Caco-2 (cell line): Measurements from ENCODE around the gene PRSS27. TPM values are rescaled to one million over a fixed set of nuclear protein-coding genes. Genes with fewer than 3 reads are reported as not detected.

Source experiments
- BruUV-seq: library from RNA; stranded (reverse); fragments of 400-500 nt; replicated peaks from 2 replicates; lab custom pipeline; 2021; lab: Mats Ljungman, UMichigan
- CTCF ChIA-PET: fragments of 300-600 bp; sonication (Branson Sonifier 250); formaldehyde crosslinking; loops from one replicate; lab custom pipeline; 2022; ENCODE audit warnings: antibody characterized with exemption; lab: Charles Lee
- POLR2A ChIA-PET: fragments of 300-600 bp; sonication (Branson Sonifier 250); formaldehyde crosslinking; loops from one replicate; lab custom pipeline; 2022; ENCODE audit warnings: antibody characterized with exemption; lab: Charles Lee
- DNase-seq, 2 experiments: peaks; one replicate each; pipeline versions ENCODE4 v3.0.0 to v3.0.0-alpha.2; 2020 to 2022
- H3K27me3 ChIP-seq: replicated peaks from 2 replicates; pipeline ENCODE4 v1.6.0; 2011; ENCODE audit warnings: low read length; ENCODE audit not compliant: control insufficient read depth, insufficient read depth
- H3K36me3 ChIP-seq: 2 replicates; pipeline ENCODE4 v1.5.1; 2011; ENCODE audit warnings: low read length; ENCODE audit not compliant: control insufficient read depth, insufficient read depth
- H3K4me1 ChIP-seq: fragments of 250-450 bp; sonication (Bioruptor Pico); 2 replicates; pipeline ENCODE4 v1.5.1; 2020; ENCODE audit warnings: mild to moderate bottlenecking
- H3K4me3 ChIP-seq: 2 replicates; pipeline ENCODE4 v1.5.1; 2011; ENCODE audit warnings: low read depth, mild to moderate bottlenecking, control low read depth, low read length
- H3K9me3 ChIP-seq: fragments of 250-450 bp; sonication (Bioruptor Pico); 2 replicates; pipeline ENCODE4 v1.5.1; 2020; ENCODE audit warnings: mild to moderate bottlenecking, moderate library complexity
- H3K27ac Mint-ChIP-seq: one replicate; pipeline ENCODE4 v1.8.0; 2022; ENCODE audit warnings: mixed read lengths; ENCODE audit not compliant: unreplicated experiment
- H3K27me3 Mint-ChIP-seq: one replicate; pipeline ENCODE4 v1.8.0; 2022; ENCODE audit warnings: mixed read lengths; ENCODE audit not compliant: insufficient read depth, unreplicated experiment
- H3K36me3 Mint-ChIP-seq: one replicate; pipeline ENCODE4 v1.8.0; 2022; ENCODE audit warnings: mild to moderate bottlenecking, mixed read lengths; ENCODE audit not compliant: insufficient read depth, unreplicated experiment
- H3K4me1 Mint-ChIP-seq: one replicate; pipeline ENCODE4 v1.8.0; 2022; ENCODE audit warnings: low read depth, mixed read lengths; ENCODE audit not compliant: unreplicated experiment
- H3K4me3 Mint-ChIP-seq: one replicate; pipeline ENCODE4 v1.8.0; 2022; ENCODE audit warnings: mild to moderate bottlenecking, moderate library complexity, mixed read lengths; ENCODE audit not compliant: unreplicated experiment
- H3K9me3 Mint-ChIP-seq: one replicate; pipeline ENCODE4 v1.8.0; 2022; ENCODE audit warnings: mixed read lengths; ENCODE audit not compliant: unreplicated experiment
- intact Hi-C: fragments of 100-400 bp; cut with micrococcal nuclease; formaldehyde crosslinking; loops from one replicate; pipeline ENCODE4 v1.10.0; 2022; ENCODE audit not compliant: unreplicated experiment
- total RNA-seq: library from RNA; stranded (reverse); gene quantifications from 2 replicates; pipeline ENCODE4 v1.2.3, GENCODE V29; 2022
- TF ChIP-seq, protein P1 (sequence below), 2 experiments: fragments of 200-600 bp in 1 of 2; IDR thresholded peaks; 1 replicate in 1 of 2; 2 replicates in 1 of 2; pipeline versions ENCODE4 v1.5.1 to v1.8.0; 2011 to 2022; ENCODE audit warnings: antibody characterized with exemption in 1 of 2, control low read depth in 1 of 2, inconsistent platforms in 1 of 2, low read depth in 1 of 2, low read length in 1 of 2, mild to moderate bottlenecking in 1 of 2, moderate library complexity in 1 of 2; ENCODE audit not compliant: insufficient read depth in 1 of 2, severe bottlenecking in 1 of 2, unreplicated experiment in 1 of 2

PRSS27 gene
- total RNA-seq, 1 experiment from 2014 or later, result 1.1 TPM

DNA sequence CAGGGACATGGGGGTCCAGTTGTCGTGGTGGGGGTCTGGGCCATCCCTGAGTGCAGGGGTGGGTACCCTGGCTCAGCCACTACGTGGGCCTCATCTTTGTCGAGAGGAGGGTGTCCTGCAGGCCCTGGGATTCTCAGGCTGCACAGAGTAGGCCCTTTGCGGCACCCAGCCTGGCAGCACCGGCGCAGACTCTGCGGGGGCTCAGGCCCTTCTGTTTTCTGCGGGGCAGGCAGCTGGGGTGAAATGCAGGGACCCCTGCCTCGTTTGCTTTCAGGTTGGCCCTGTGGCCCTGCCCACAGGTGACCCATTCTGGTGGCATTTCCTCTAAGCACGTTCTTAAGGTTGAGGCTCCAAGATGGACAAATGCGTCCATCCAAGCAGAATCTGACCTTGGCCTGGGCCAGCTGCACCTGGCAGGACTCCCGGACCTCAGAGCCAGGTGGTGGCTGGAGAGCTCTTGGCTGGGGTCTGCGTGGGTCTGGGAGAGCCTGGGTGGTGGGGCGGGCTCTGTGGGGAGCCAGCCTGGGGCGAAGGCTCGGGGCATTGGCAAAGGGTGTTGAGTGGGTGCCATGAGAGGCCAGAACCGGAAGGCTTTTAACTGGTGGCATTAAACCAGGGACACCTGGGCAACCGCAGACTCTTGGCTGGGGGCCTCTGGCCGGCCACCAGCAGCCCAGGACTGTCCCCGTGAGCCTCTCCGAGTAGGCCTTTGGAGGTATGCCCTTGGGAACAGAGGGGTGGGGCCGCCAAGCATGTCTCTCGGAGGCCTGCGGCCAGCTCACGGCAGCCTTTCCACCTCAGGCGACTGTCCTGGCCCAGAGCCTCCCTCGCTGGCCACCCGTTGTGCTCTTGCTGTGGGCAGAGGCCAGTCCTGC, 16.9 kb downstream of the PRSS27 start:
- ChIA-PET CTCF (no interaction called here), POLR2A (no interaction called here)
- no peak for DNase-seq
- no peak overlapping the region for H3K4me3 ChIP-seq
- no peak overlapping the region for H3K27ac Mint-ChIP-seq
- H3K4me1 ChIP-seq, result no peaks in the 10 kb centered on the region
- H3K27me3 Mint-ChIP-seq, result no peaks in the 10 kb centered on the region
- peaks cover 11% of the 10 kb centered on the region for H3K36me3 Mint-ChIP-seq
- H3K9me3 Mint-ChIP-seq, result no peaks in the 10 kb centered on the region
- no TSS peak for BruUV-seq
- peaks cover 2% of the 10 kb centered on the region; the same call in 1 of the 2 replicates for H3K36me3 ChIP-seq
- no peaks in the 10 kb centered on the region for H3K4me1 Mint-ChIP-seq
- H3K4me3 Mint-ChIP-seq, result no peak overlapping the region
- intact Hi-C loops, result no loop called here
- no peaks in the 10 kb centered on the region for H3K9me3 ChIP-seq
- no peaks in the 10 kb centered on the region for H3K27me3 ChIP-seq
- TF ChIP-seq, protein P1, sequence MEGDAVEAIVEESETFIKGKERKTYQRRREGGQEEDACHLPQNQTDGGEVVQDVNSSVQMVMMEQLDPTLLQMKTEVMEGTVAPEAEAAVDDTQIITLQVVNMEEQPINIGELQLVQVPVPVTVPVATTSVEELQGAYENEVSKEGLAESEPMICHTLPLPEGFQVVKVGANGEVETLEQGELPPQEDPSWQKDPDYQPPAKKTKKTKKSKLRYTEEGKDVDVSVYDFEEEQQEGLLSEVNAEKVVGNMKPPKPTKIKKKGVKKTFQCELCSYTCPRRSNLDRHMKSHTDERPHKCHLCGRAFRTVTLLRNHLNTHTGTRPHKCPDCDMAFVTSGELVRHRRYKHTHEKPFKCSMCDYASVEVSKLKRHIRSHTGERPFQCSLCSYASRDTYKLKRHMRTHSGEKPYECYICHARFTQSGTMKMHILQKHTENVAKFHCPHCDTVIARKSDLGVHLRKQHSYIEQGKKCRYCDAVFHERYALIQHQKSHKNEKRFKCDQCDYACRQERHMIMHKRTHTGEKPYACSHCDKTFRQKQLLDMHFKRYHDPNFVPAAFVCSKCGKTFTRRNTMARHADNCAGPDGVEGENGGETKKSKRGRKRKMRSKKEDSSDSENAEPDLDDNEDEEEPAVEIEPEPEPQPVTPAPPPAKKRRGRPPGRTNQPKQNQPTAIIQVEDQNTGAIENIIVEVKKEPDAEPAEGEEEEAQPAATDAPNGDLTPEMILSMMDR (IDR thresholded peaks at IDR 0.05; ENCODE audit: insufficient read depth in 1 of 2, low read depth in 1 of 2, low read length in 1 of 2, severe bottlenecking in 1 of 2, unreplicated experiment in 1 of 2), result no peak

DNA sequence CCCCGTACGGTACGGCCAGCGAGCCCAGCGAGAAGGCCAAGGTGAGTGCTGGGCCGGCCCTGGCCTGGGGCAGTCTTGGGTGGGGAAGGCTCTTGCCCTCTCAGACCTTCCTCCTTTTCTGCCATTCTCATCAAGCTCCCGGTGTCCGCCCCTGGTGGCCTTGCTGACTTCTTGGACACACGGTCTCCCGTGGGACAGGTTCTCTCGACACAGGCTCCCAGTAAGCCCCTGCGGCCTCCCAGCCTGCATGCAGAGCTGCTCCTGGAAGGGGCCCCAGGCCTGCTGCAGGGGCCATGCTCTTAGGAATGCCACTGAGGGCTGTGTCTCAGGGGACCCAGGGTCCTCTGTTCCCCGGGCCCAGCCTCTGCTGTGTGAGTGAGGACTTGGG, 17.6 kb downstream of the PRSS27 start:
- Histone ChIP-seq H3K36me3 (peaks cover 2% of the 10 kb centered on the region; the same call in 1 of the 2 replicates), H3K9me3 (no peaks in the 10 kb centered on the region), H3K4me3 (no peak overlapping the region), H3K4me1 (no peaks in the 10 kb centered on the region), H3K27me3 (no peaks in the 10 kb centered on the region)
- POLR2A ChIA-PET, result no interaction called here
- Mint-ChIP-seq H3K4me1 (no peaks in the 10 kb centered on the region), H3K27ac (no peak overlapping the region), H3K4me3 (no peak overlapping the region), H3K36me3 (peaks cover 13% of the 10 kb centered on the region), H3K9me3 (no peaks in the 10 kb centered on the region), H3K27me3 (no peaks in the 10 kb centered on the region)
- CTCF ChIA-PET, result no interaction called here
- intact Hi-C loops, result no loop called here
- TF ChIP-seq, protein P1 (IDR thresholded peaks at IDR 0.05; ENCODE audit: insufficient read depth in 1 of 2, low read depth in 1 of 2, low read length in 1 of 2, severe bottlenecking in 1 of 2, unreplicated experiment in 1 of 2), result no peak
- BruUV-seq, result no TSS peak
- no peak for DNase-seq

DNA sequence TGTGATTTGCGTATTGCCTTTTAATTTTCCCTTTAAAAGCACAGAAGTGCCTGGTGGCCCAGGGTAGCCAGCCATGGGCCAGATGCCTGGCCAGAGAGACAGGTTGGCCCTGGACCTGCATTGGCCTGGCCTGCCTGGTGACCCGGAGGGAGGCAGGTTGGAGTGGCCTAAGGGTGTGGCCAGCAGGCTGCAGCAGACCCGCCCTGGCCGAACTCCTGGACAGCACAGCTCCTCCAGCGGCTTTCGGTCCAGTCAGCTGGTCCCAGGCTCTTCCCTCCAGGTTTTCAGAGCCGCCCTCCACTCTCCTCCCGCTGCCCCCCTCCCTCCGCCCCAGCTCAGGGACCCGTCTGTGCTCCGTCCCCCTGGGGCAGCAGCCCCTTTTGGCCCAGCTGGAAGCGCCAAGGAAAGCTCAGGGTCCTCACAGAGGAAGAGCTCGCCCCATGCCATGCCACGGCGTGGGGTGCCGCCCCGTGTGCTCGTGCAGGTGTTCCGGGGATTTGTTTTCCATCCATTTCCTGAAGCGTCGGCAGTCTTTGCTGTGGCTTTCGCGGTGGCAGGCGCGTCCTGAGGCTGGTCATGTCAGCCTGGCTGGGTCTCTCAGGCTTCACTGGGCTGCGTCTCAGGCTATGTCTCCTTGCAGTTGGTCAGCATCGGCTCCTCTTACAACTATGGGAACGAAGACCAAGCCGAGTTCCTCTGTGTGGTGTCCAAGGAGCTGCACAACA, 18.1 kb downstream of the PRSS27 start:
- Histone ChIP-seq H3K36me3 (peaks cover 2% of the 10 kb centered on the region; the same call in 1 of the 2 replicates), H3K4me1 (no peaks in the 10 kb centered on the region), H3K9me3 (no peaks in the 10 kb centered on the region), H3K27me3 (no peaks in the 10 kb centered on the region), H3K4me3 (no peak overlapping the region)
- peaks cover 18% of the 10 kb centered on the region for H3K36me3 Mint-ChIP-seq
- no peak overlapping the region for H3K4me3 Mint-ChIP-seq
- intact Hi-C loops, result no loop called here
- ChIA-PET CTCF (no interaction called here), POLR2A (no interaction called here)
- no peaks in the 10 kb centered on the region for H3K4me1 Mint-ChIP-seq
- no peaks in the 10 kb centered on the region for H3K9me3 Mint-ChIP-seq
- BruUV-seq, result no TSS peak
- no peak overlapping the region for H3K27ac Mint-ChIP-seq
- H3K27me3 Mint-ChIP-seq, result no peaks in the 10 kb centered on the region
- no peak for DNase-seq
- TF ChIP-seq, protein P1 (IDR thresholded peaks at IDR 0.05; ENCODE audit: insufficient read depth in 1 of 2, low read depth in 1 of 2, low read length in 1 of 2, severe bottlenecking in 1 of 2, unreplicated experiment in 1 of 2), result no peak
